Activated B cell treated with CpG ODN at 0.5 μM for 24 hours (primary cell): ENCODE measurements around the gene ADSL. TPM values are rescaled to one million over a fixed set of nuclear protein-coding genes. Genes with fewer than 3 reads are reported as not detected.
A peak's percentile ranks its signal among the peaks of the same experiment; 100 is the strongest.

ENCODE experiments used
- ATAC-seq: fragments of 200-7000 bp; cut with Tn5 transposase; one replicate; pipeline ENCODE4 v1.10.0; 2021; ENCODE audit warnings: low read depth, mild to moderate bottlenecking, moderate library complexity
- CTCF ChIA-PET: fragments of 350-600 bp; sonication (Branson Sonifier 250); formaldehyde crosslinking; loops from one replicate; lab custom pipeline; 2021; ENCODE audit warnings: antibody characterized with exemption; lab: Charles Lee
- POLR2A ChIA-PET: fragments of 350-600 bp; sonication (Branson Sonifier 250); formaldehyde crosslinking; loops from one replicate; lab custom pipeline; 2021; ENCODE audit warnings: antibody characterized with exemption; lab: Charles Lee
- DNase-seq: peaks from one replicate; pipeline ENCODE4 v3.0.0; 2022
- H3K27ac Mint-ChIP-seq: one replicate; pipeline ENCODE4 v1.8.0; 2020; ENCODE audit warnings: mixed read lengths
- H3K27me3 Mint-ChIP-seq: one replicate; pipeline ENCODE4 v1.8.0; 2021; ENCODE audit warnings: mixed read lengths
- H3K36me3 Mint-ChIP-seq: one replicate; pipeline ENCODE4 v1.8.0; 2021; ENCODE audit warnings: low read depth, mixed read lengths
- H3K4me1 Mint-ChIP-seq: one replicate; pipeline ENCODE4 v1.8.0; 2021; ENCODE audit warnings: mixed read lengths
- H3K4me3 Mint-ChIP-seq: one replicate; pipeline ENCODE4 v1.8.0; 2020; ENCODE audit warnings: mild to moderate bottlenecking, mixed read lengths
- H3K9me3 Mint-ChIP-seq: one replicate; pipeline ENCODE4 v1.8.0; 2020; ENCODE audit warnings: mixed read lengths
- CTCF ChIP-seq: fragments of 200-600 bp; IDR thresholded peaks from one replicate; pipeline ENCODE4 v1.8.0; 2022; ENCODE audit warnings: antibody characterized with exemption, mild to moderate bottlenecking
- intact Hi-C: fragments of 100-400 bp; cut with micrococcal nuclease; formaldehyde crosslinking; loops from one replicate; pipeline ENCODE4 v1.15.1; 2024
- total RNA-seq: library from RNA; stranded (reverse); gene quantifications from 2 replicates; pipeline ENCODE4 v1.2.3, GENCODE V29; 2022

ADSL gene
- total RNA-seq, 1 donor from 2014 or later: 102 TPM

- no peak for DNase-seq
- H3K27me3 Mint-ChIP-seq: no peaks in the 10 kb centered on the region
- peaks cover 84% of the 10 kb centered on the region for H3K36me3 Mint-ChIP-seq
- H3K27ac Mint-ChIP-seq: peak overlapping the region; percentile 18
- CTCF ChIA-PET: no interaction called here
- intact Hi-C loops: no loop called here
- no peaks in the 10 kb centered on the region for H3K9me3 Mint-ChIP-seq
- H3K4me3 Mint-ChIP-seq: no peak overlapping the region
- no peak for TF ChIP-seq CTCF
- POLR2A ChIA-PET: no interaction called here
- peaks cover 43% of the 10 kb centered on the region for H3K4me1 Mint-ChIP-seq
- no peak for ATAC-seq
Observed at GRCh38 chr22:40429481-40429880, 83.2 kb downstream of the ADSL start.

GRCh38 chr22:40430991-40431390, 84.7 kb downstream of the ADSL start:
- ChIA-PET CTCF (no interaction called here), POLR2A (interaction anchor here (0.6 to 0.7 kb wide), 3 partner anchors 15 to 32 kb away, joined by 3 to 9 read pairs (median 4); no protein-coding TSS in a partner anchor)
- Mint-ChIP-seq H3K36me3 (peaks cover 75% of the 10 kb centered on the region), H3K9me3 (no peaks in the 10 kb centered on the region), H3K27ac (no peak overlapping the region), H3K4me3 (no peak overlapping the region), H3K4me1 (peaks cover 58% of the 10 kb centered on the region), H3K27me3 (no peaks in the 10 kb centered on the region)
- TF ChIP-seq CTCF: no peak
- intact Hi-C loops: no loop called here
- DNase-seq (no peak), ATAC-seq (no peak)

- no peak for ATAC-seq
- TF ChIP-seq CTCF: no peak
- peak overlapping the region; percentile 61 for H3K27ac Mint-ChIP-seq
- intact Hi-C loops: no loop called here
- no peaks in the 10 kb centered on the region for H3K9me3 Mint-ChIP-seq
- CTCF ChIA-PET: interaction anchor here (0.9 to 2.3 kb wide), 2 partner anchors 55 to 467 kb away, joined by 3 to 6 read pairs; no protein-coding TSS in a partner anchor
- peaks cover 63% of the 10 kb centered on the region for H3K36me3 Mint-ChIP-seq
- POLR2A ChIA-PET: interaction anchor here (2.1 kb wide), 1 partner anchor 17 kb away, joined by 6 read pairs; no protein-coding TSS in a partner anchor
- peaks cover 70% of the 10 kb centered on the region for H3K4me1 Mint-ChIP-seq
- H3K27me3 Mint-ChIP-seq: no peaks in the 10 kb centered on the region
- DNase-seq: no peak
- no peak overlapping the region for H3K4me3 Mint-ChIP-seq
Observed at GRCh38 chr22:40432157-40432556, 85.9 kb downstream of the ADSL start.

GRCh38 chr22:40432625-40433024, 86.3 kb downstream of the ADSL start:
- H3K36me3 Mint-ChIP-seq: peaks cover 59% of the 10 kb centered on the region
- no peak for TF ChIP-seq CTCF
- CTCF ChIA-PET: interaction anchor here (0.9 to 2.3 kb wide), 3 partner anchors 9 to 466 kb away, joined by 3 to 6 read pairs (median 5); no protein-coding TSS in a partner anchor
- POLR2A ChIA-PET: interaction anchor here (2.1 kb wide), 1 partner anchor 17 kb away, joined by 6 read pairs; no protein-coding TSS in a partner anchor
- DNase-seq (no peak), ATAC-seq (no peak)
- H3K27ac Mint-ChIP-seq: peak overlapping the region; percentile 91
- intact Hi-C loops: no loop called here
- H3K4me3 Mint-ChIP-seq: no peak overlapping the region
- H3K4me1 Mint-ChIP-seq: peaks cover 74% of the 10 kb centered on the region
- no peaks in the 10 kb centered on the region for H3K9me3 Mint-ChIP-seq
- no peaks in the 10 kb centered on the region for H3K27me3 Mint-ChIP-seq

- POLR2A ChIA-PET: interaction anchor here (2.1 kb wide), 1 partner anchor 18 kb away, joined by 6 read pairs; no protein-coding TSS in a partner anchor
Observed at GRCh38 chr22:40433416-40434090, 87.3 kb downstream of the ADSL start.

More at GRCh38 chr22:40433416-40434090, 87.3 kb downstream of the ADSL start:
- ATAC-seq: no peak
- peak overlapping the region; percentile 91 for H3K27ac Mint-ChIP-seq
- peaks cover 83% of the 10 kb centered on the region for H3K4me1 Mint-ChIP-seq
- H3K9me3 Mint-ChIP-seq: no peaks in the 10 kb centered on the region
- H3K27me3 Mint-ChIP-seq: no peaks in the 10 kb centered on the region
- peaks cover 50% of the 10 kb centered on the region for H3K36me3 Mint-ChIP-seq
- no peak for TF ChIP-seq CTCF
- intact Hi-C loops: no loop called here
- CTCF ChIA-PET: interaction anchor here (1.0 to 2.3 kb wide), 3 partner anchors 10 to 212 kb away, joined by 5 to 6 read pairs (median 5); no protein-coding TSS in a partner anchor
- no peak overlapping the region for H3K4me3 Mint-ChIP-seq
- no peak for DNase-seq
